ENCODE measurements around the gene RAB22A. TPM values are rescaled to one million over a fixed set of nuclear protein-coding genes. Genes with fewer than 3 reads are reported as not detected.

RAB22A gene, protein sequence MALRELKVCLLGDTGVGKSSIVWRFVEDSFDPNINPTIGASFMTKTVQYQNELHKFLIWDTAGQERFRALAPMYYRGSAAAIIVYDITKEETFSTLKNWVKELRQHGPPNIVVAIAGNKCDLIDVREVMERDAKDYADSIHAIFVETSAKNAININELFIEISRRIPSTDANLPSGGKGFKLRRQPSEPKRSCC
- 10 to 100 TPM; 14.9 to 27.9 (median 19.6) TPM for total RNA-seq

- TF ChIP-seq, protein P1, sequence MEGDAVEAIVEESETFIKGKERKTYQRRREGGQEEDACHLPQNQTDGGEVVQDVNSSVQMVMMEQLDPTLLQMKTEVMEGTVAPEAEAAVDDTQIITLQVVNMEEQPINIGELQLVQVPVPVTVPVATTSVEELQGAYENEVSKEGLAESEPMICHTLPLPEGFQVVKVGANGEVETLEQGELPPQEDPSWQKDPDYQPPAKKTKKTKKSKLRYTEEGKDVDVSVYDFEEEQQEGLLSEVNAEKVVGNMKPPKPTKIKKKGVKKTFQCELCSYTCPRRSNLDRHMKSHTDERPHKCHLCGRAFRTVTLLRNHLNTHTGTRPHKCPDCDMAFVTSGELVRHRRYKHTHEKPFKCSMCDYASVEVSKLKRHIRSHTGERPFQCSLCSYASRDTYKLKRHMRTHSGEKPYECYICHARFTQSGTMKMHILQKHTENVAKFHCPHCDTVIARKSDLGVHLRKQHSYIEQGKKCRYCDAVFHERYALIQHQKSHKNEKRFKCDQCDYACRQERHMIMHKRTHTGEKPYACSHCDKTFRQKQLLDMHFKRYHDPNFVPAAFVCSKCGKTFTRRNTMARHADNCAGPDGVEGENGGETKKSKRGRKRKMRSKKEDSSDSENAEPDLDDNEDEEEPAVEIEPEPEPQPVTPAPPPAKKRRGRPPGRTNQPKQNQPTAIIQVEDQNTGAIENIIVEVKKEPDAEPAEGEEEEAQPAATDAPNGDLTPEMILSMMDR (IDR thresholded peaks at IDR 0.05; ENCODE audit: low read depth): no peak
Measured at GRCh38 chr20:58309591-58310290, at the start of gene RAB22A. Gene RAB22A (plus strand): TSS chr20:58309715. CDS start chr20:58309977, 262 bp downstream.

GRCh38 chr20:58260006-58260405, 49.5 kb upstream of the RAB22A start:
- TF ChIP-seq, protein P1 (IDR thresholded peaks at IDR 0.05; ENCODE audit: low read depth): no peak

GRCh38 chr20:58261660-58262059, 47.9 kb upstream of the RAB22A start:
- TF ChIP-seq, protein P1 (IDR thresholded peaks at IDR 0.05; ENCODE audit: low read depth): no peak

DNA sequence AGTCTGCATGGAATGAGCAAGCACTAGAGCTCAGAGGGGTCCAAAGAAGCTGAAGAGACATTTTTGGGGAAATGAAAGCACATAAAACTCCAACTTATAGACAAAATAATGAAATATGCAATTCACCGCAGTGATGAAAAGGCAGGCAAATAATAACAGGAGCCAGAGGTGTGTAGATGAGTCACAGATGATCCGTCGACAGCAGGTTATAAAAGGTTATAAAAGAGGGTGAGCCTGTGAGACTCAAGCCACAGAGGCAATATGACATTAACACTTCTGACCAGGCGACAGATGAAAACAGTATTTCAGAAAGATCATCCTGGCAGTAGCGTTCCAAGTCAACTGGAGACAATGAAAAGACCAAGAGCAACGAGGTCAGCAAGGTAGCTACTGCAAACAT, 45.2 kb upstream of the RAB22A start:
- TF ChIP-seq, protein P1 (IDR thresholded peaks at IDR 0.05; ENCODE audit: low read depth): no peak

DNA sequence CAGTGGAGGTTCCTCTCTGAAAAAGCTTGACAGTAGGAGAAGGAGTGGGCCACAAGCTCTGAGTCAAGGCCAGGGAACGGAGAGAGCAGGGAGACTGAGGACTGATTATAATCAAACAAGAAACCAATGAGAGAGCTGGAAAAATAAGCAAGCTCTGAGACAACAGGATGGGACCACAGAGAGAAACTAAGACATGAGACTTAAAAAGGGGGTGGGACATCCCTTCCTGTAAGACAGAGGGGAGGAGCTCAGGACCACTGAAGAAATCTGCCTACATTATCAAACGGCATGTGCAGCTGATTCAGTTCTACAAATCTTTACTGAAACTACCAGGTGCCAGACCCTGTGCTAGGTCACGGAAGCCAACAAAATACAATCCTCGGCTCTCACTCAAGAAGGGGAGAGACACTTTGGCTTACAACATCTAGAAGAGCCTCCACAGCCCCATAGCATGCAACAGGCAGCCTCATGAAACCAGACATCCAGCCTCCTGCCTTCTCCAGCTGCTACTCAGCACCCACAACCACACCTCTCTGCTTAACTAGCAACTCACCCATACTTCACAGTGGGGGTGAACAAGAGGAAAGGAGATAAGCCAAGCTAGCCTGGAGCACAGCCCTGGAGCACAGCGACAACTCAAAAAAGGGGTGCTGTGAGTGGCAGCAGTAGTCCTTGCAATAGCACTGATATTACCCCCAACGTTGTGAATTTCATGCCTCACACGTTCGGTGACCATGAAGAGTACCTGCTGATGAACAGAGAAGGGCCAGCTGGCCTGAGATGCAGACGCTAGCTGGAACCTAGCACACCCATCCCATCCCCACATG, 41.9 kb upstream of the RAB22A start:
- TF ChIP-seq, protein P1 (IDR thresholded peaks at IDR 0.05; ENCODE audit: low read depth): no peak

GRCh38 chr20:58268421-58268821, 41.1 kb upstream of the RAB22A start:
- TF ChIP-seq, protein P1 (IDR thresholded peaks at IDR 0.05; ENCODE audit: low read depth): no peak
